Measurements from ENCODE around the gene ATP2A3.

ATP2A3 gene

GRCh38 chr17:3910420-3911270, 53.6 kb downstream of the ATP2A3 start:
- no peak for DNase-seq (ENCODE audit: low read depth)

DNA sequence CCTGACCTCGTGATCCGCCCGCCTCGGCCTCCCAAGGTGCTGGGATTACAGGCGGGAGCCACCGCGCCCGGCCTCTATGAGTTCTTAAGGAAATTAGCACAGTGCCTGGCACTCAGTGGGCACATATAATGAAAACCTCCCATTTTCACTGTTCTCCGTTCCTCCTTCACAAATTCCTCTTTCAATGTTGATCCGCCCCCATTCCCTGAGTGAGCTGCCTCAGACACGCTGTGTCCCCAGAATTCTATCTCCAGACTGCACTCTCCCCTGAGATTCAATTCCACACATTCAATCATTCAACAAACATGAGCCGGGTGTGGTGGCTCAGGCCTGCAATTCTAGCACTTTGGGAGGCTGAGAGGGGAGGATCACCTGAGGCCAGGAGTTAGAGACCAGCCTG, 55.0 kb downstream of the ATP2A3 start:
- DNase-seq (ENCODE audit: low read depth) = no peak

- no peak for DNase-seq (ENCODE audit: low read depth)
These were observed 56.6 kb downstream of the ATP2A3 start for GRCh38 chr17:3907483-3908216.

GRCh38 chr17:3906881-3907280, 57.4 kb downstream of the ATP2A3 start:
- DNase-seq (ENCODE audit: low read depth) = no peak

DNA sequence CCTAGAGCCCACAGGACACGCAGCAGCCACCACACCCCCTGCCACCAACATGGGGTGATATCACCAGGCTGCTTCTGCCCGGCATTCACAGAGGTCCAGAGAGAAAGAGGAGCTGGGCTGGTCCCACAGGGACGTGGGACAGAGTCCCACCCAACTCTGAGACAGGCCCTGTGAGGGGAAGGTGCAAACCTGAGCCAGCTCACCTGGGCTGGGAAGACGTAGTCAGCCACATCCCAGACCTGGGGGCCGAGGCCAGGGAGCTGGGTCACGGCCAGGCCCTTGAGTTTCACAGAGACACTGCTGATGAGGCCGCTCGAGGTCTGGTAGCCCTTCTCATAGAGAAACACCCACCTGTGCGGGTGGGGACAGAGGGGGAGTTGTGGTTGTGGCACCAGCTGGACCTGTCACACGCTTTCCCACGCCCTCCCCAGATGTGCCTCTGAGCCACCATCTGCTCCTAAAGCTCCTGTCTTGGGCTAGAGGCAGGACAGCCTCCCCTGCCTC, 59.2 kb downstream of the ATP2A3 start:
- no peak for DNase-seq (ENCODE audit: low read depth)

DNA sequence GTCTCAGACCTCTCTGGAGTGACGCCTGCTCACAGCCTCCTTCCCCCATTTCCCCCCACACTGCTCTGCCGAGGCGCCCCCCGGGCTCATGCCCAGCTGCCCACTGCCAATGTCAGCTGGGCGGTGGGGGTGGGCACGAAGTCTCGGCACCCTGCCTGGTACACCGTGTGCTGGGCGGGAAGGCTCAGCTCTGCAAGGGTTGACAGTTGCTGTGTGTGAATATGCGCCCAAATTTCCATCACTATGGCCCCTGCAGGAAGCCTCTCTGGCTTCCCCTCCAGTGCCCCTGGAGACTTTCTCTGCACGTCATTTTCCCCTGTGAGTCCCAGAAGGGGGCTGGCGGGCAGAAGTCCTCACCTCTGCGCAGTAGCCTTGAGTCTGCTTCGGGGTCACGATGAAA, 59.7 kb downstream of the ATP2A3 start:
- DNase-seq (ENCODE audit: low read depth) = no peak

DNA sequence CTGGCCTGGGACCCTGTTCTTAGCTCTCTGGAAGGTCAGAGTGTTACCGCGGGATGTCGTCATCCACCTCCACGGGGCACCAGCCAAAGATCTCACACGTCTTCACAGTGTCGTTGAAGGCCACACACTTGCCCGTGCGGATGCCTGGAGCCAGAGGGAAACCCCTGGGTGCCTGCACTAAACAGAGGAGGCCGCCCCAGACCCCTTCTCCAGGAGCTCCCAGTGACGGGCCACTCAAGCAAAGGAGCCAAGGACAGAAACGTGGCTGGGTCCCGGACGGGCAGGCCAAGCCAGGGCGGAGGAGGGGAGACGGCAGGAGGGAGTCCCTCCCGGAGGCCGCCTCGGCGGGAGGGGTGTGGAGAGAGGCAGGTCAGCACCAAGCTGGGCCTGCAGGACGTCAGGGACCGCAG, 60.4 kb downstream of the ATP2A3 start:
- no peak for DNase-seq (ENCODE audit: low read depth)

- DNase-seq (ENCODE audit: low read depth) = no peak
These were observed 61.0 kb downstream of the ATP2A3 start for GRCh38 chr17:3903051-3903825.

- no peak for DNase-seq (ENCODE audit: low read depth)
These were observed 63.6 kb downstream of the ATP2A3 start for GRCh38 chr17:3900646-3901045.

- DNase-seq (ENCODE audit: low read depth) = no peak
These were observed 66.5 kb downstream of the ATP2A3 start for GRCh38 chr17:3897731-3898130.

DNA sequence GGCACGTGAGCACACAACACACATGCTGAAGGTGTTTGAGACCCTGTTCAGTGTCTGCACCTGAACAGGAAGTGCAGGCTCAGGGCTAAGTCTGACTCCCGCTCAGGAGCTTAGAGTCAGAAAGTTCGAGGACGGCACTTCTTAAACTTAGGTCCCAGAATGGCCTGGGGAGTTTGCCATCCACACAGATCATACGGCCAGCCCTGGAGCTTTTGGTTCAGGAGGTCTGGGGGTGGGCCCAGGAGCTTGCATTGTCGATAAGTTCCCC, 67.3 kb downstream of the ATP2A3 start:
- no peak for DNase-seq (ENCODE audit: low read depth)

GRCh38 chr17:3896108-3896967, 67.9 kb downstream of the ATP2A3 start:
- DNase-seq (ENCODE audit: low read depth) = no peak

DNA sequence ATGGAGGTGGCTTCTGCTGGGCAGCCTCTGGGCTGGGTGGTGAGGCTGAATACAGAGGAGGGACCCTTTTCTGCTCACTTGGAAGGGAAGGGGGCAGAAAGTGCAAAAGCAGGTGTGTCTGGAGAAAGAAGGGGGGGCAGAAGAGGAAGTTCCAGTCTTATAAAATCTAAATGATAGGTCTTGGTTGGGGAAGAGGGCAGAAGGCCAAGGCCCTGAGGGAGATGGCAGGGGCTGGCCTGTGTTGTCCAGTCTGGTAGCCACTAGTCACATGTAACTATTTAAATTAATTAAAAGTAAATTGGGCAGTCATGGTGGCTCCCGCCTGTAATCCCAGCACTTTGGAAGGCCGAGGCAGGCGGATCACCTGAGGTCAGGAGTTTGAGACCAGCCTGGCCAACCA, 68.9 kb downstream of the ATP2A3 start:
- DNase-seq (ENCODE audit: low read depth) = no peak

GRCh38 chr17:3894911-3895343, 69.3 kb downstream of the ATP2A3 start:
- peak; percentile 19 for DNase-seq (ENCODE audit: low read depth)

DNA sequence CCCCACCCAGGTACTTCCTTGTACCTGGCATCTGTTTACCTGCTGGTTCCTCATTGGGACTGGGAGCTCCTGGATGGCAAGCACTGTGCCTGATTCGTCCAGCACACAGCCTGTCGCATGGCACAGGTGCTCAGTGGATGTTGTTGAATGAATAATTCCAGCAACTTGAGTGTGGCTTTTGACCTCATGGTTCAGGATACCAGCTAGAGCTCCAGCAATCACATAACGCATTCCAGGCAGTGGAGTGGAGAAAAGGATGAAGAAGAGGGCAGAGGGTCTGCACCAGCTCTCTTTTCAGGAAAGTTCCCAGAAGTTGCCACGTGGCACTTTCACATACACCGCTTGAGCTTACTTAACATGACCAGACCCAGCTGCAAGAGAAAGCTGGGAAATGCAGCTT, 70.0 kb downstream of the ATP2A3 start:
- DNase-seq (ENCODE audit: low read depth) = no peak

GRCh38 chr17:3893720-3894116, 70.5 kb downstream of the ATP2A3 start:
- DNase-seq (ENCODE audit: low read depth) = no peak

DNA sequence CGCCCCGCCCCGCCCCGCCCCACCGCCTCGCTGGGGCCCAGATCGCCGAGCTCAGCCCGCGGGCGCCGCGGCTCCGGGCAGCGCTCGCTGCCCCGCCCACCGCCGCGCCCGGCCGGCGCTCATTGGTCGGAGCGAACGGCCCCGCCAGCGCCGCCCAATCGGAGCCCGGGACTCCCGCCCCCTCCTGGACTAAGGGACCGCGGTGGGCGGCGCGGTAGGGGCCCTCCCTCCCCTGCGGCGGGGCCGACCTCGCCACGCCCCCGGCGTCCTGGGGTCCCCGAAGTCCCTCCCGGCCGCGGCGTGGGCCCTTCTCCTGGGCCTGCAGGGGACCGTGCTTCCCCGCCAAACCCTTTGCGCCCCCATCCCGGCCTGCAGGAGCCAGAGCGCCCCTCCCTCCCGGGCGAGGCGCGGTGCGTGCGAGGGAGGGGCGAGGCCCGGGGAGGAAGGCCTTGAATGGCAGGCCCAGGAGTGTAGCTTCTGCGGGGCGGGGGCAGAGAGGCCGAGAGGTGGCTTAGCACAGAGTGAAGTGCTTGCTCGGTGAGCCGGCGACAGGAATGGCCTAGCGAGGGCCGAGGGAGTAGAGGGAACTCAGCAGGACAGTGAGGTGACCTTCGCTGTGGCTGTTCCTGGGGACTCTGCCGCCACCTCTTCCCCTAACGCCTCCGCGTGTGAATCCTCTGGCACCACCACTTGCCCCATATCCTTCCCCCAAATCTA, 71.1 kb downstream of the ATP2A3 start, which contains the start of gene CAMKK1:
Gene CAMKK1, minus strand, starts transcription at position 51 of the 717 bp plus-strand sequence. CDS start 7,366 bp downstream, outside the sequence.
- peak; percentile 71 for DNase-seq (ENCODE audit: low read depth)

DNA sequence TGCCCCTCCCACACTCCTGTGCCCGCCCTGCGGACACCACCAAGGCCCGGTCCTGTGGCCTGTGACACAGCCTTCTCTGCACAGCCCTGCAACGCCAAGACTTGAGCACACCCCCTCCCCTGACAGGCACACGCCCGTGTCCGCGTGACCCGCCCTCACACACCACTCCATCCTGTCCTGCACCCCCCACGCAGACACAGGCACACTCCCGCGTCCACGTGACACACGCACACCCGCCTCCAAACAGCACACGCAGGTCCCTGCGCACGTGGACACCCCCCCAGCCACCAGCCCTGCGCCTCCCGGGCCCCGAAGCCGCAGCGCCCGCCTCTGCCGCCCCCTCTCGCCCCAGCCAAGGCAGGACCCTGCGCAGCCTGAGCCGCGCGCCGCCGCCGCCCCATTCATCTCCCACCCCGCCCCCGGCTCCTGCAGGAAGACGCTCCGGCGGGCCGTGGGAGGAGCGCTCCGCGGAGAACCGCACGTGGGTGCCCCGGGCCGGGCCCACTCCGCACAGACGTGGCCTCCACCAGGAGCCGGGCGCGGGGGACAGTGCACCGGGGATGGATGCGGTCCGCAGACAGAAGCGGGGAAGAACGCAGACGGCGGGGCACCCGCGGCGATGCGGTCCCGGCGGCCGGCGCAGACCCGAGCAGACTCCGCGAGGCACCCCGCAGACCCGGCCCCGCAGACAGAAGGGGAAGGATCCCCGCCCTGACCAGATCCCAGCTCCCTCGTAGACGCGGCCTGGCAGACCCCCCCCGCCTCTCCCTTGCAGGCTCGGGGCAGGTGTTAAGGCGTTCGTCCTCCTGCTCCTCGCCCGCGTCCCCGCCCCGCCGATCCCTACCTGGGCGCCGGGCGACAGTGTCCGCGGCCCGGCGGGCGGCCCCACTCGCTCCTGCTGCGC, 71.9 kb downstream of the ATP2A3 start:
- peak; percentile 72 for DNase-seq (ENCODE audit: low read depth)

DNA sequence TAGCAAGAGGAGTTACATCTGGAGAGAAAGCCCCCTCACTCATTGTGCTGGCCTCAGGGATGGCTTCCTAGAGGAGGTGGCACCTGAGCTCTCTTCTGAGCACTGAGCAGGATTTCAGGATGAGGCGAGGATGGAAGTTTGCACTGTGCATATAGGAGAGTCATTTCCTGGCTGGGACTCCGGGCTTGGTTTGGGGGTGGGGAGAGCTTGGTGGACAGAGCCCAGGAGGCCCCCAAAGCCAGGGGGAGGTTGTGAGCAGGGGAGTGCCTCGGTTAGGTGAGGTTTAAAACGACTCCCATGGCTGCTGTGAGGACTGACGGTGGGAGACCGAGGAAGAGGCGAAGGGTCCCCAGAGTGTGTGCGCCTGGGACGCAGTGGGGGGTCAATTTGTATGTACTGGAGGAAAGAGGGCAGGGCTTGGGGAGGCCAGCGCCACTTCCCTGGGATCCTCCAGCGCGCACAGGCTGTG, 72.6 kb downstream of the ATP2A3 start:
- DNase-seq (ENCODE audit: low read depth) = no peak

DNA sequence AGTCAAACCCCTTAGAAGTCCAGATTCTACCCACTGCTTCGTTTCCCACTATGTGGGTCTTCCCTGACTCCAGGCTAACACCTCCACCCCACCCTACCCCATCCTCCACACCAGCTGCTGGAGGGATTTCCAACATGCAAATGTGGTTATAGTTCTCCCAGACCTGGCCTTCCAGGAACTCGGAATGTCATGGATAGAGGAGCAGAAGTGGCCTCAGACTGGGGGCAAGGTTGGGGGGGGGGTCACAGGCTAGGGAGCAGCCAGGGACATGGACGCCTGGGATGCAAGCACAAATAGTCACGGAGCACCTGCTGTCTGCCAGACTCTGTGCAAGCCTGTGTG, 73.4 kb downstream of the ATP2A3 start:
- no peak for DNase-seq (ENCODE audit: low read depth)

Measured in fibroblast of gingiva (primary cell).